NCI-H510A (cell line): ENCODE data around the gene BUB1B.

ENCODE experiments used
- DNase-seq: peaks from one replicate; lab custom pipeline; 2025; lab: John Stamatoyannopoulos, UW

The BUB1B gene

GRCh38 chr15:40239693-40240618, 79.1 kb downstream of the BUB1B start:
- DNase-seq: no peak

GRCh38 chr15:40240619-40241221, 79.9 kb downstream of the BUB1B start:
- DNase-seq: no peak

GRCh38 chr15:40241269-40242212, 80.7 kb downstream of the BUB1B start:
- no peak for DNase-seq

GRCh38 chr15:40242213-40242599, 81.3 kb downstream of the BUB1B start:
- DNase-seq: no peak

- no peak for DNase-seq
These were observed 81.7 kb downstream of the BUB1B start for GRCh38 chr15:40242601-40243000.

- no peak for DNase-seq
These were observed 82.4 kb downstream of the BUB1B start for GRCh38 chr15:40243126-40243810.

GRCh38 chr15:40244961-40245523, 84.2 kb downstream of the BUB1B start:
- DNase-seq: peak; percentile 85

GRCh38 chr15:40245666-40246450, 85.0 kb downstream of the BUB1B start:
- no peak for DNase-seq

- no peak for DNase-seq
These were observed 85.8 kb downstream of the BUB1B start for GRCh38 chr15:40246496-40247280.

- no peak for DNase-seq
These were observed 86.6 kb downstream of the BUB1B start for GRCh38 chr15:40247406-40247971.

- DNase-seq: no peak
These were observed 87.3 kb downstream of the BUB1B start for GRCh38 chr15:40248006-40248783.

GRCh38 chr15:40249477-40250303, 88.8 kb downstream of the BUB1B start:
- DNase-seq: no peak

- no peak for DNase-seq
These were observed 89.4 kb downstream of the BUB1B start for GRCh38 chr15:40250304-40250656.

GRCh38 chr15:40250771-40251483, 90.1 kb downstream of the BUB1B start:
- no peak for DNase-seq

GRCh38 chr15:40251486-40252140, 90.7 kb downstream of the BUB1B start:
- no peak for DNase-seq

- DNase-seq: no peak
These were observed 91.2 kb downstream of the BUB1B start for GRCh38 chr15:40252141-40252437.
